WTC11 (cell line): ENCODE measurements around the gene IL4I1. TPM values are rescaled to one million over a fixed set of nuclear protein-coding genes. Genes with fewer than 3 reads are reported as not detected.

Experiments
- ATAC-seq: fragments of 200-7000 bp; cut with Tn5 transposase; 2 replicates; pipeline ENCODE4 v1.10.0; 2021; ENCODE audit warnings: mild to moderate bottlenecking, moderate library complexity
- CTCF ChIA-PET: fragments of 300-600 bp; sonication (Branson Sonifier 250); formaldehyde crosslinking; loops from one replicate; lab custom pipeline; 2021; ENCODE audit warnings: antibody characterized with exemption; lab: Charles Lee
- POLR2A ChIA-PET: fragments of 350-600 bp; sonication (Branson Sonifier 250); formaldehyde crosslinking; loops from one replicate; lab custom pipeline; 2021; ENCODE audit warnings: antibody characterized with exemption; lab: Charles Lee
- DNase-seq: peaks from one replicate; pipeline ENCODE4 v3.0.0; 2021; ENCODE audit warnings: low spot score
- H3K27ac Mint-ChIP-seq: 2 replicates; pipeline ENCODE4 v1.8.0; 2021; ENCODE audit warnings: mixed read lengths
- H3K27me3 Mint-ChIP-seq: 2 replicates; pipeline ENCODE4 v1.8.0; 2021; ENCODE audit warnings: low read depth, mild to moderate bottlenecking, moderate library complexity, mixed read lengths
- H3K36me3 Mint-ChIP-seq: 2 replicates; pipeline ENCODE4 v1.8.0; 2021; ENCODE audit warnings: mixed read lengths
- H3K4me1 Mint-ChIP-seq: 2 replicates; pipeline ENCODE4 v1.8.0; 2022; ENCODE audit warnings: mixed read lengths
- H3K4me3 Mint-ChIP-seq: 2 replicates; pipeline ENCODE4 v1.8.0; 2021; ENCODE audit warnings: mild to moderate bottlenecking, moderate library complexity, mixed read lengths
- H3K9me3 Mint-ChIP-seq: 2 replicates; pipeline ENCODE4 v1.8.0; 2021; ENCODE audit warnings: mixed read lengths
- ATF2 ChIP-seq: sonication (generic); formaldehyde crosslinking; IDR thresholded peaks from 2 replicates; pipeline ENCODE4 v1.8.1; 2022; ENCODE audit warnings: low read depth, missing genetic modification reagents, borderline replicate concordance
- CREM ChIP-seq: sonication (generic); formaldehyde crosslinking; IDR thresholded peaks from 2 replicates; pipeline ENCODE4 v1.8.1; 2022; ENCODE audit warnings: mild to moderate bottlenecking, missing genetic modification reagents, moderate library complexity
- GRHL2 ChIP-seq: fragments of 250-450 bp; sonication (Bioruptor Pico); IDR thresholded peaks from 2 replicates; pipeline ENCODE4 v1.8.0; 2022; ENCODE audit warnings: mild to moderate bottlenecking, moderate library complexity; ENCODE audit not compliant: insufficient replicate concordance, severe bottlenecking
- TEAD4 ChIP-seq: sonication (generic); formaldehyde crosslinking; IDR thresholded peaks from 2 replicates; pipeline ENCODE4 v1.8.0; 2022; ENCODE audit warnings: mild to moderate bottlenecking, missing genetic modification reagents
- ZNF263 ChIP-seq: sonication (generic); formaldehyde crosslinking; IDR thresholded peaks from 2 replicates; pipeline ENCODE4 v1.8.1; 2022; ENCODE audit warnings: low read depth, mild to moderate bottlenecking, moderate library complexity, missing genetic modification reagents
- ZSCAN18 ChIP-seq: fragments of 250-450 bp; sonication (Bioruptor Pico); IDR thresholded peaks from 2 replicates; pipeline ENCODE4 v2.1.2; 2022; ENCODE audit warnings: mild to moderate bottlenecking, moderate library complexity
- total RNA-seq: library from RNA; stranded (reverse); gene quantifications from 3 replicates; pipeline ENCODE4 v1.2.3, GENCODE V29; 2021
- TF ChIP-seq, protein P1 (sequence below): fragments of 250-450 bp; sonication (Bioruptor Pico); IDR thresholded peaks from 2 replicates; pipeline ENCODE4 v1.9.0; 2021; ENCODE audit warnings: mild to moderate bottlenecking, borderline replicate concordance
- TF ChIP-seq, protein P2 (sequence below): sonication (generic); formaldehyde crosslinking; IDR thresholded peaks from 2 replicates; pipeline ENCODE4 v1.8.1; 2022; ENCODE audit warnings: mild to moderate bottlenecking, missing genetic modification reagents, moderate library complexity, borderline replicate concordance
- TF ChIP-seq, protein P3 (sequence below): sonication (generic); formaldehyde crosslinking; IDR thresholded peaks from 2 replicates; pipeline ENCODE4 v1.8.1; 2023; ENCODE audit warnings: mild to moderate bottlenecking, missing genetic modification reagents, moderate library complexity
- TF ChIP-seq, protein P4 (sequence below): sonication (generic); formaldehyde crosslinking; IDR thresholded peaks from 2 replicates; pipeline ENCODE4 v1.8.1; 2022; ENCODE audit warnings: mild to moderate bottlenecking, moderate library complexity, missing genetic modification reagents

Gene IL4I1
- total RNA-seq, 1 experiment from 2014 or later: 0.83 TPM

DNA sequence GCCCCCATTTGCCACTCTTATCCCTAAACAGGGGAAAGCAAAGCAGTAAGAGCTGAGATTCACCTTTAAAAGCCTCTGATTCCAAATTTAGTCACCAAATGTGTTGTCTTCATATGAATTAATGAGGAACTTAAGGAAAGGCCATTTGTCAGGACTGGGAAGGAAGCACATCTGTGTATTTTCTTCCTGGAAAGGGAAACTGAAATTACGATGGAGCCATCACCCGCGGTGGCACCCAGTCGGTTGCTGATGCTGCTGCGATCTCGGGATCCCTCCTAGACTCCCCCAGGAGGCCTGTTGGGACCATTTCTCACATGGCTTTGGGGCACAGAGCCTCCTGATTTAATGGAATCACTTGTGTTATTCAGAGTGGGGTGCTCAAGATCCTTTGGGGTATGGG, 7.4 kb upstream of the IL4I1 start (continued):
- TF ChIP-seq, protein P1, sequence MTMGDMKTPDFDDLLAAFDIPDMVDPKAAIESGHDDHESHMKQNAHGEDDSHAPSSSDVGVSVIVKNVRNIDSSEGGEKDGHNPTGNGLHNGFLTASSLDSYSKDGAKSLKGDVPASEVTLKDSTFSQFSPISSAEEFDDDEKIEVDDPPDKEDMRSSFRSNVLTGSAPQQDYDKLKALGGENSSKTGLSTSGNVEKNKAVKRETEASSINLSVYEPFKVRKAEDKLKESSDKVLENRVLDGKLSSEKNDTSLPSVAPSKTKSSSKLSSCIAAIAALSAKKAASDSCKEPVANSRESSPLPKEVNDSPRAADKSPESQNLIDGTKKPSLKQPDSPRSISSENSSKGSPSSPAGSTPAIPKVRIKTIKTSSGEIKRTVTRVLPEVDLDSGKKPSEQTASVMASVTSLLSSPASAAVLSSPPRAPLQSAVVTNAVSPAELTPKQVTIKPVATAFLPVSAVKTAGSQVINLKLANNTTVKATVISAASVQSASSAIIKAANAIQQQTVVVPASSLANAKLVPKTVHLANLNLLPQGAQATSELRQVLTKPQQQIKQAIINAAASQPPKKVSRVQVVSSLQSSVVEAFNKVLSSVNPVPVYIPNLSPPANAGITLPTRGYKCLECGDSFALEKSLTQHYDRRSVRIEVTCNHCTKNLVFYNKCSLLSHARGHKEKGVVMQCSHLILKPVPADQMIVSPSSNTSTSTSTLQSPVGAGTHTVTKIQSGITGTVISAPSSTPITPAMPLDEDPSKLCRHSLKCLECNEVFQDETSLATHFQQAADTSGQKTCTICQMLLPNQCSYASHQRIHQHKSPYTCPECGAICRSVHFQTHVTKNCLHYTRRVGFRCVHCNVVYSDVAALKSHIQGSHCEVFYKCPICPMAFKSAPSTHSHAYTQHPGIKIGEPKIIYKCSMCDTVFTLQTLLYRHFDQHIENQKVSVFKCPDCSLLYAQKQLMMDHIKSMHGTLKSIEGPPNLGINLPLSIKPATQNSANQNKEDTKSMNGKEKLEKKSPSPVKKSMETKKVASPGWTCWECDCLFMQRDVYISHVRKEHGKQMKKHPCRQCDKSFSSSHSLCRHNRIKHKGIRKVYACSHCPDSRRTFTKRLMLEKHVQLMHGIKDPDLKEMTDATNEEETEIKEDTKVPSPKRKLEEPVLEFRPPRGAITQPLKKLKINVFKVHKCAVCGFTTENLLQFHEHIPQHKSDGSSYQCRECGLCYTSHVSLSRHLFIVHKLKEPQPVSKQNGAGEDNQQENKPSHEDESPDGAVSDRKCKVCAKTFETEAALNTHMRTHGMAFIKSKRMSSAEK (CRISPR knock-in tag): no peak
- TF ChIP-seq ATF2 (CRISPR knock-in tag): no peak
- TF ChIP-seq, protein P2, sequence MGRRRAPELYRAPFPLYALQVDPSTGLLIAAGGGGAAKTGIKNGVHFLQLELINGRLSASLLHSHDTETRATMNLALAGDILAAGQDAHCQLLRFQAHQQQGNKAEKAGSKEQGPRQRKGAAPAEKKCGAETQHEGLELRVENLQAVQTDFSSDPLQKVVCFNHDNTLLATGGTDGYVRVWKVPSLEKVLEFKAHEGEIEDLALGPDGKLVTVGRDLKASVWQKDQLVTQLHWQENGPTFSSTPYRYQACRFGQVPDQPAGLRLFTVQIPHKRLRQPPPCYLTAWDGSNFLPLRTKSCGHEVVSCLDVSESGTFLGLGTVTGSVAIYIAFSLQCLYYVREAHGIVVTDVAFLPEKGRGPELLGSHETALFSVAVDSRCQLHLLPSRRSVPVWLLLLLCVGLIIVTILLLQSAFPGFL (CRISPR knock-in tag): no peak
- no peak for TF ChIP-seq GRHL2
- no peak for TF ChIP-seq CREM (CRISPR knock-in tag)
- no peak for TF ChIP-seq TEAD4 (CRISPR knock-in tag)
- no peak for TF ChIP-seq ZNF263 (CRISPR knock-in tag)

- Mint-ChIP-seq H3K9me3 (no peaks in the 10 kb centered on the region), H3K4me1 (peaks cover 15% of the 10 kb centered on the region), H3K27ac (no peak overlapping the region), H3K36me3 (no peaks in the 10 kb centered on the region), H3K27me3 (peaks cover 35% of the 10 kb centered on the region), H3K4me3 (no peak overlapping the region)
- ChIA-PET POLR2A (interaction anchor here (1.6 kb wide), 1 partner anchor 19 kb away, joined by 4 read pairs; the partner anchor contains the start of genes AKT1S1 and TBC1D17), CTCF (interaction anchor here (1.5 kb wide), 1 partner anchor 88 kb away, joined by 4 read pairs; no protein-coding TSS in a partner anchor)
- TF ChIP-seq, protein P3, sequence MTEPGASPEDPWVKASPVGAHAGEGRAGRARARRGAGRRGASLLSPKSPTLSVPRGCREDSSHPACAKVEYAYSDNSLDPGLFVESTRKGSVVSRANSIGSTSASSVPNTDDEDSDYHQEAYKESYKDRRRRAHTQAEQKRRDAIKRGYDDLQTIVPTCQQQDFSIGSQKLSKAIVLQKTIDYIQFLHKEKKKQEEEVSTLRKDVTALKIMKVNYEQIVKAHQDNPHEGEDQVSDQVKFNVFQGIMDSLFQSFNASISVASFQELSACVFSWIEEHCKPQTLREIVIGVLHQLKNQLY: no peak
- TF ChIP-seq, protein P4, sequence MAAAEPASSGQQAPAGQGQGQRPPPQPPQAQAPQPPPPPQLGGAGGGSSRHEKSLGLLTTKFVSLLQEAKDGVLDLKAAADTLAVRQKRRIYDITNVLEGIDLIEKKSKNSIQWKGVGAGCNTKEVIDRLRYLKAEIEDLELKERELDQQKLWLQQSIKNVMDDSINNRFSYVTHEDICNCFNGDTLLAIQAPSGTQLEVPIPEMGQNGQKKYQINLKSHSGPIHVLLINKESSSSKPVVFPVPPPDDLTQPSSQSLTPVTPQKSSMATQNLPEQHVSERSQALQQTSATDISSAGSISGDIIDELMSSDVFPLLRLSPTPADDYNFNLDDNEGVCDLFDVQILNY (CRISPR knock-in tag): no peak
- TF ChIP-seq CREM (CRISPR knock-in tag) (no peak), ZSCAN18 (no peak)
- ATAC-seq: no peak
- no peak for DNase-seq
Measured at GRCh38 chr19:49895566-49896297, 955 bp downstream of the IL4I1 start.
